OCI-LY7 (cell line): ENCODE measurements around the gene IL24. TPM values are rescaled to one million over a fixed set of nuclear protein-coding genes. Genes with fewer than 3 reads are reported as not detected.

Source experiments
- BruUV-seq: library from RNA; stranded (reverse); fragments of 400-500 nt; replicated peaks from 2 replicates; lab custom pipeline; 2021; lab: Mats Ljungman, UMichigan
- CTCF ChIA-PET: fragments of 300-600 bp; sonication (Branson Sonifier 250); formaldehyde crosslinking; loops from one replicate; lab custom pipeline; 2022; ENCODE audit warnings: antibody characterized with exemption; ENCODE audit not compliant: unreplicated experiment; lab: Charles Lee
- POLR2A ChIA-PET: fragments of 300-600 bp; sonication (Branson Sonifier 250); formaldehyde crosslinking; loops from one replicate; lab custom pipeline; 2022; ENCODE audit warnings: antibody characterized with exemption; lab: Charles Lee
- DNase-seq: peaks from one replicate; pipeline ENCODE4 v3.0.0-alpha.2; 2015; ENCODE audit warnings: low spot score
- H2AFZ ChIP-seq: fragments of 200-600 bp; sonication (generic), shearing (Covaris generic); 2 replicates; pipeline ENCODE4 v1.6.1; 2014; ENCODE audit warnings: mild to moderate bottlenecking, antibody characterized with exemption, low read length, moderate library complexity
- H3K27ac ChIP-seq: fragments of 200-600 bp; sonication (generic); 2 replicates; pipeline ENCODE4 v1.5.1; 2014; ENCODE audit warnings: mixed run types, low read depth, mild to moderate bottlenecking, moderate library complexity, low read length, inconsistent platforms; ENCODE audit not compliant: poor library complexity, severe bottlenecking
- H3K36me3 ChIP-seq: fragments of 200-600 bp; sonication (generic); 2 replicates; pipeline ENCODE4 v1.6.1; 2014; ENCODE audit warnings: mild to moderate bottlenecking, antibody characterized with exemption, low read length, moderate library complexity, mixed read lengths; ENCODE audit not compliant: insufficient read depth
- H3K4me1 ChIP-seq: fragments of 200-600 bp; sonication (generic); 2 replicates; pipeline ENCODE4 v1.5.1; 2014; ENCODE audit warnings: mild to moderate bottlenecking, low read length; ENCODE audit not compliant: insufficient read depth, poor library complexity, severe bottlenecking
- H3K4me2 ChIP-seq: fragments of 200-600 bp; sonication (generic); 2 replicates; pipeline ENCODE4 v1.6.1; 2014; ENCODE audit warnings: mild to moderate bottlenecking, low read length
- H3K4me3 ChIP-seq: fragments of 200-600 bp; sonication (generic); 2 replicates; pipeline ENCODE4 v1.5.1; 2014; ENCODE audit warnings: mild to moderate bottlenecking, low read depth, low read length; ENCODE audit not compliant: poor library complexity, severe bottlenecking
- H3K79me2 ChIP-seq: fragments of 200-600 bp; sonication (generic); 2 replicates; pipeline ENCODE4 v1.6.1; 2016; ENCODE audit warnings: low read depth, mild to moderate bottlenecking, low read length, moderate library complexity, mixed read lengths; ENCODE audit not compliant: insufficient read depth
- H3K9me2 ChIP-seq: fragments of 200-600 bp; sonication (generic); 2 replicates; pipeline ENCODE4 v1.6.1; 2016; ENCODE audit warnings: mild to moderate bottlenecking, low read length, mixed read lengths; ENCODE audit not compliant: insufficient read depth
- H3K9me3 ChIP-seq: fragments of 200-600 bp; sonication (generic); 2 replicates; pipeline ENCODE4 v1.6.1; 2014; ENCODE audit warnings: mild to moderate bottlenecking, mixed run types, low read length, mixed read lengths
- H4K20me1 ChIP-seq: fragments of 200-600 bp; sonication (generic); 2 replicates; pipeline ENCODE4 v1.6.1; 2014; ENCODE audit warnings: mild to moderate bottlenecking, antibody characterized with exemption, low read length, moderate library complexity, mixed read lengths; ENCODE audit not compliant: insufficient read depth
- CTCF ChIP-seq: fragments of 200-600 bp; sonication (generic); conservative IDR thresholded peaks from 2 replicates; pipeline ENCODE4 v1.5.1; 2014; ENCODE audit warnings: mild to moderate bottlenecking, antibody characterized with exemption, low read length, moderate library complexity, mixed read lengths
- EZH2phosphoT487 ChIP-seq: fragments of 200-600 bp; sonication (generic); IDR thresholded peaks from 2 replicates; pipeline ENCODE4 v1.6.1; 2018; ENCODE audit warnings: low read depth, borderline replicate concordance, mild to moderate bottlenecking, mixed run types, antibody characterized with exemption, low read length, moderate library complexity, mixed read lengths
- intact Hi-C: fragments of 100-400 bp; cut with micrococcal nuclease; formaldehyde crosslinking; loops from one replicate; pipeline ENCODE4 v1.10.0; 2022; ENCODE audit not compliant: unreplicated experiment
- total RNA-seq, 2 experiments: library from RNA; depleted of rRNA in 1 of 2; stranded (reverse); fragments of >200 nt in 1 of 2; shearing (Covaris generic) in 1 of 2; gene quantifications; 2 replicates each; pipeline ENCODE4 v1.2.3, GENCODE V29; 2014 to 2022

The IL24 gene
- total RNA-seq, 2 experiments from 2014 or later, result not detected

GRCh38 chr1:206898915-206899431 is 1.7 kb downstream of the IL24 start:
- BruUV-seq, result no TSS peak
- intact Hi-C loops, result no loop called here
- ChIA-PET POLR2A (interaction anchor here (0.6 kb wide), 1 partner anchor 23 kb away, joined by 3 read pairs; the partner anchor contains the start of gene FCMR), CTCF (no interaction called here)
- TF ChIP-seq EZH2phosphoT487 (no peak), CTCF (no peak)
- Histone ChIP-seq H3K9me2 (no peaks in the 10 kb centered on the region), H2AFZ (no peak overlapping the region), H3K79me2 (no peaks in the 10 kb centered on the region), H3K9me3 (no peaks in the 10 kb centered on the region), H3K4me3 (no peak overlapping the region), H3K4me1 (no peaks in the 10 kb centered on the region), H4K20me1 (no peaks in the 10 kb centered on the region), H3K4me2 (no peak overlapping the region), H3K27ac (no peak overlapping the region), H3K36me3 (no peaks in the 10 kb centered on the region)
- DNase-seq, result no peak

DNA sequence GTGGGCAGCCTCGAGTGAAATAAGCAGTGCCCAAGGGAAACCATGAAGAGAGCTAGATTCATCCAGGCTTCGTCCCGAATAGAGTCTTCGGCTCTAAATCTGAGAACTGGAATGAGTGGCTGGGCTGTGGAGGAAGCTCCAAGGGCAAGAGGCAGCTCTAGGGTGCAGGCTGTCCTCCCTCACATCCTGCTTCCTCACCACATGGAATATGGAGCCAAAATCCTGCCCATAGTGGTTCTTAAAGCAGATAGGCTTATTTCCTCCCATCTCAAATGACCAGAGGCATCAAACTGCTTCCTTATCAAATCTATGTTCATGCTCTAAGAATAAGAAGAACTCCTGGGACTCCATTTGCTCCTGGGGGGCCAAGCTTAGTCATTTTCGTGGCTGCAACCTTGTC is 2.5 kb downstream of the IL24 start:
- H3K27ac ChIP-seq, result no peak overlapping the region

More for the DNA sequence above, 2.5 kb downstream of the IL24 start:
- H3K79me2 ChIP-seq, result no peaks in the 10 kb centered on the region
- POLR2A ChIA-PET, result interaction anchor here (0.6 kb wide), 2 partner anchors 22 to 82 kb away, joined by 3 read pairs; partner anchors contain the start of gene FCMR
- H4K20me1 ChIP-seq, result no peaks in the 10 kb centered on the region
- H3K9me3 ChIP-seq, result no peaks in the 10 kb centered on the region
- H3K4me3 ChIP-seq, result no peak overlapping the region
- CTCF ChIA-PET, result interaction anchor here (0.6 kb wide), 1 partner anchor 9 kb away, joined by 3 read pairs; no protein-coding TSS in a partner anchor
- no peak for DNase-seq
- H2AFZ ChIP-seq, result no peak overlapping the region
- no peaks in the 10 kb centered on the region for H3K36me3 ChIP-seq
- H3K9me2 ChIP-seq, result no peaks in the 10 kb centered on the region
- no peak overlapping the region for H3K4me2 ChIP-seq
- intact Hi-C loops, result no loop called here
- TF ChIP-seq CTCF (no peak), EZH2phosphoT487 (no peak)
- H3K4me1 ChIP-seq, result peaks cover under 1% of the 10 kb centered on the region
- no TSS peak for BruUV-seq
